Skeletal muscle cell (primary cell): ENCODE data around the gene RPTOR.

ENCODE experiments used
- DNase-seq: peaks from one replicate; pipeline ENCODE4 v3.0.0-alpha.2; 2010; ENCODE audit warnings: low read depth
- H3K4me3 ChIP-seq: 2 replicates; pipeline ENCODE4 v1.5.1; 2011; ENCODE audit warnings: low read depth, mild to moderate bottlenecking, control low read depth, low read length, moderate library complexity

The RPTOR gene

GRCh38 chr17:80882926-80883685, 338.5 kb downstream of the RPTOR start:
- DNase-seq = no peak
- H3K4me3 ChIP-seq = no peak overlapping the region

- no peak for DNase-seq
- no peak overlapping the region for H3K4me3 ChIP-seq
Observed at GRCh38 chr17:80883831-80884735, 339.4 kb downstream of the RPTOR start.

GRCh38 chr17:80884811-80885210, 340.2 kb downstream of the RPTOR start:
- no peak for DNase-seq
- H3K4me3 ChIP-seq = no peak overlapping the region

- no peak for DNase-seq
- no peak overlapping the region for H3K4me3 ChIP-seq
Observed at GRCh38 chr17:80885947-80886582, 341.4 kb downstream of the RPTOR start.

GRCh38 chr17:80886641-80887573, 342.3 kb downstream of the RPTOR start:
- DNase-seq = no peak
- no peak overlapping the region for H3K4me3 ChIP-seq

- no peak for DNase-seq
- H3K4me3 ChIP-seq = no peak overlapping the region
Observed at GRCh38 chr17:80887639-80888175, 343.1 kb downstream of the RPTOR start.

GRCh38 chr17:80888276-80889160, 343.9 kb downstream of the RPTOR start:
- no peak overlapping the region for H3K4me3 ChIP-seq
- no peak for DNase-seq

- no peak for DNase-seq
Observed at GRCh38 chr17:80889231-80890195, 344.9 kb downstream of the RPTOR start.

GRCh38 chr17:80890196-80890920, 345.7 kb downstream of the RPTOR start:
- DNase-seq = no peak
- H3K4me3 ChIP-seq = no peak overlapping the region

More at GRCh38 chr17:80889231-80890195, 344.9 kb downstream of the RPTOR start:
- H3K4me3 ChIP-seq = no peak overlapping the region

- DNase-seq = no peak
- H3K4me3 ChIP-seq = no peak overlapping the region
Observed at GRCh38 chr17:80890921-80891396, 346.3 kb downstream of the RPTOR start.

- H3K4me3 ChIP-seq = no peak overlapping the region
- DNase-seq = peak; percentile 42
Observed at GRCh38 chr17:80891397-80892018, 346.9 kb downstream of the RPTOR start.

GRCh38 chr17:80892019-80892855, 347.6 kb downstream of the RPTOR start:
- no peak overlapping the region for H3K4me3 ChIP-seq
- peak; percentile 72 for DNase-seq

GRCh38 chr17:80892900-80893603, 348.4 kb downstream of the RPTOR start:
- no peak overlapping the region for H3K4me3 ChIP-seq
- DNase-seq = no peak
